Coronary artery (tissue), 2 donors: ENCODE results near the gene MEGF11.

Source experiments
- DNase-seq: peaks from one replicate; pipeline ENCODE4 v3.0.0-alpha.2; 2017; ENCODE audit warnings: low spot score
- H3K27ac ChIP-seq, 2 donors: fragments of 200-600 bp; sonication (generic); one replicate each; pipeline ENCODE4 v1.5.1; 2016 to 2019
- H3K4me3 ChIP-seq: fragments of 200-600 bp; sonication (generic); 2 replicates; pipeline ENCODE4 v1.5.1; 2016; ENCODE audit warnings: mild to moderate bottlenecking, moderate library complexity
- CTCF ChIP-seq: fragments of 200-600 bp; sonication (generic); IDR thresholded peaks from one replicate; pipeline ENCODE4 v1.5.1; 2019; ENCODE audit warnings: antibody characterized with exemption

MEGF11 gene

GRCh38 chr15:66193066-66193465 lies 60.5 kb downstream of the MEGF11 start:
- no peak for DNase-seq
- no peak overlapping the region for H3K27ac ChIP-seq
- TF ChIP-seq CTCF, result no peak
- H3K4me3 ChIP-seq, result no peak overlapping the region

- H3K27ac ChIP-seq, result no peak overlapping the region
- H3K4me3 ChIP-seq, result no peak overlapping the region
- no peak for DNase-seq
- TF ChIP-seq CTCF, result no peak
Measured at GRCh38 chr15:66190746-66191145, 62.8 kb downstream of the MEGF11 start.

- no peak for TF ChIP-seq CTCF
- Histone ChIP-seq H3K4me3 (no peak overlapping the region), H3K27ac (no peak overlapping the region)
- DNase-seq, result no peak
Measured at GRCh38 chr15:66189291-66189690, 64.3 kb downstream of the MEGF11 start.

- no peak overlapping the region for H3K4me3 ChIP-seq
- no peak overlapping the region for H3K27ac ChIP-seq
- no peak for TF ChIP-seq CTCF
- DNase-seq, result no peak
Measured at GRCh38 chr15:66188464-66188863, 65.1 kb downstream of the MEGF11 start.

- Histone ChIP-seq H3K27ac (no peak overlapping the region), H3K4me3 (no peak overlapping the region)
- TF ChIP-seq CTCF, result no peak
- no peak for DNase-seq
Measured at GRCh38 chr15:66187271-66187670, 66.3 kb downstream of the MEGF11 start.

GRCh38 chr15:66186049-66186825 lies 67.3 kb downstream of the MEGF11 start:
- no peak for DNase-seq
- Histone ChIP-seq H3K27ac (no peak overlapping the region), H3K4me3 (no peak overlapping the region)
- TF ChIP-seq CTCF, result no peak
